Thyroid gland (tissue), 4 donors: Measurements from ENCODE around the gene PTPRE. TPM values are rescaled to one million over a fixed set of nuclear protein-coding genes. Genes with fewer than 3 reads are reported as not detected.

ENCODE experiments used
- DNase-seq, 2 donors: peaks; one replicate each; pipeline ENCODE4 v3.0.0-alpha.2; 2019
- H3K27ac ChIP-seq, 3 donors: fragments of 200-600 bp; sonication (generic); 1 replicate in 2 of 3; 2 replicates in 1 of 3; pipeline ENCODE4 v1.5.1; 2016 to 2019; ENCODE audit warnings: mild to moderate bottlenecking in 1 of 3, moderate library complexity in 1 of 3
- H3K27me3 ChIP-seq: fragments of 200-600 bp; sonication (generic); one replicate; pipeline ENCODE4 v1.5.1; 2019
- H3K36me3 ChIP-seq, 2 donors: fragments of 200-600 bp; sonication (generic); one replicate each; pipeline ENCODE4 v1.5.1; 2016 to 2019
- H3K4me1 ChIP-seq, 2 donors: fragments of 200-600 bp; sonication (generic); one replicate each; pipeline ENCODE4 v1.5.1; 2017 to 2019
- H3K4me3 ChIP-seq, 3 donors: fragments of 200-600 bp; sonication (generic); replicated peaks in 1 of 3; 1 replicate in 2 of 3; 2 replicates in 1 of 3; pipeline ENCODE4 v1.5.1; 2016; ENCODE audit warnings: mild to moderate bottlenecking in 1 of 3
- H3K9me3 ChIP-seq: fragments of 200-600 bp; sonication (generic); one replicate; pipeline ENCODE4 v1.5.1; 2017
- CTCF ChIP-seq, 6 experiments: fragments of 200-600 bp in 3 of 6; fragments of 450-650 bp in 3 of 6; sonication (generic) in 3 of 6; IDR thresholded peaks; one replicate each; pipeline ENCODE4 v1.5.1; 2016 to 2019; ENCODE audit warnings: antibody characterized with exemption in 6 of 6, mild to moderate bottlenecking in 2 of 6, inconsistent platforms in 1 of 6, moderate library complexity in 1 of 6
- POLR2A ChIP-seq, 2 donors: fragments of 450-650 bp; IDR thresholded peaks; one replicate each; pipeline ENCODE4 v1.6.1; 2017; ENCODE audit warnings: antibody characterized with exemption in 2 of 2, mild to moderate bottlenecking in 2 of 2, moderate library complexity in 1 of 2
- WGBS, 2 donors: methylation state at CpG; one replicate each; pipeline ENCODE4 v1.1.5; 2017; 5-methylcytosine and 5-hydroxymethylcytosine counted together
- intact Hi-C: fragments of 100-400 bp; cut with DNase I; formaldehyde crosslinking; loops from one replicate; pipeline ENCODE4 v1.15.1; 2023
- total RNA-seq, 4 donors: library from RNA; depleted of rRNA; stranded (reverse); fragments of >200 nt; gene quantifications; one replicate each; pipeline ENCODE4 v1.2.3, GENCODE V29; 2016

Gene PTPRE
- total RNA-seq, 4 donors from 2014 or later: 16.8 to 25.0 (median 19.4) TPM

GRCh38 chr10:128032466-128032865 lies 125.6 kb downstream of the PTPRE start:
- Histone ChIP-seq H3K27me3 (no peaks in the 10 kb centered on the region), H3K27ac (no peak overlapping the region), H3K4me1 (no peaks in the 10 kb centered on the region), H3K4me3 (no peak overlapping the region), H3K36me3 (no peaks in the 10 kb centered on the region), H3K9me3 (no peaks in the 10 kb centered on the region)
- DNase-seq: no peak
- intact Hi-C loops: no loop called here
- 80 to 81% methylated on average over 5 of the region's 5 CpGs for WGBS, 2 donors
- TF ChIP-seq POLR2A (IDR thresholded peaks at IDR 0.05): no peak

GRCh38 chr10:128035557-128035973 lies 128.7 kb downstream of the PTPRE start:
- TF ChIP-seq POLR2A (IDR thresholded peaks at IDR 0.05) (no peak), CTCF (IDR thresholded peaks at IDR 0.05) (peak; percentile 43 to 82 (median 52))
- Histone ChIP-seq H3K9me3 (no peaks in the 10 kb centered on the region), H3K27me3 (no peaks in the 10 kb centered on the region), H3K27ac (no peak overlapping the region), H3K4me3 (no peak overlapping the region), H3K4me1 (no peaks in the 10 kb centered on the region), H3K36me3 (no peaks in the 10 kb centered on the region)
- WGBS, 2 donors: 56 to 66% methylated on average over 4 to 5 of the region's 5 CpGs
- DNase-seq: peak; percentile 49 to 51
- intact Hi-C loops: no loop called here

GRCh38 chr10:128036011-128036615 lies 129.2 kb downstream of the PTPRE start:
- no peak overlapping the region for H3K4me3 ChIP-seq
- H3K27me3 ChIP-seq: no peaks in the 10 kb centered on the region
- 64 to 67% methylated on average over 9 of the region's 9 CpGs for WGBS, 2 donors
- H3K9me3 ChIP-seq: no peaks in the 10 kb centered on the region
- no peaks in the 10 kb centered on the region for H3K4me1 ChIP-seq
- no peak for DNase-seq
- no peaks in the 10 kb centered on the region for H3K36me3 ChIP-seq
- TF ChIP-seq CTCF (IDR thresholded peaks at IDR 0.05): no peak
- no peak for TF ChIP-seq POLR2A (IDR thresholded peaks at IDR 0.05)
- intact Hi-C loops: no loop called here
- no peak overlapping the region for H3K27ac ChIP-seq

- 68 to 83% methylated on average over 14 of the region's 14 CpGs for WGBS, 2 donors
- no peak overlapping the region for H3K4me3 ChIP-seq
- no peak for TF ChIP-seq CTCF (IDR thresholded peaks at IDR 0.05)
- TF ChIP-seq POLR2A (IDR thresholded peaks at IDR 0.05): no peak
- no peaks in the 10 kb centered on the region for H3K27me3 ChIP-seq
- no peak for DNase-seq
- H3K36me3 ChIP-seq: no peaks in the 10 kb centered on the region
- H3K27ac ChIP-seq: no peak overlapping the region
- H3K9me3 ChIP-seq: no peaks in the 10 kb centered on the region
- intact Hi-C loops: no loop called here
- H3K4me1 ChIP-seq: no peaks in the 10 kb centered on the region
Measured at GRCh38 chr10:128036746-128037543, 130.0 kb downstream of the PTPRE start.

GRCh38 chr10:128040096-128040495 lies 133.2 kb downstream of the PTPRE start:
- no peak for TF ChIP-seq CTCF (IDR thresholded peaks at IDR 0.05)
- no peak for TF ChIP-seq POLR2A (IDR thresholded peaks at IDR 0.05)
- DNase-seq: no peak
- H3K9me3 ChIP-seq: no peaks in the 10 kb centered on the region
- no peaks in the 10 kb centered on the region for H3K27me3 ChIP-seq
- no peak overlapping the region for H3K4me3 ChIP-seq
- intact Hi-C loops: no loop called here
- H3K4me1 ChIP-seq: no peaks in the 10 kb centered on the region
- WGBS, 2 donors: 75 to 80% methylated on average over 8 of the region's 8 CpGs
- no peak overlapping the region for H3K27ac ChIP-seq
- H3K36me3 ChIP-seq: no peaks in the 10 kb centered on the region
